ENCODE measurements around the gene FGF23. TPM values are rescaled to one million over a fixed set of nuclear protein-coding genes. Genes with fewer than 3 reads are reported as not detected.
A peak's percentile ranks its signal among the peaks of the same experiment; 100 is the strongest.

The FGF23 gene
- polyA plus RNA-seq, 1 donor (not counting 4 experiments of a cell fraction or from before 2014, with no cell fraction given): not detected

DNA sequence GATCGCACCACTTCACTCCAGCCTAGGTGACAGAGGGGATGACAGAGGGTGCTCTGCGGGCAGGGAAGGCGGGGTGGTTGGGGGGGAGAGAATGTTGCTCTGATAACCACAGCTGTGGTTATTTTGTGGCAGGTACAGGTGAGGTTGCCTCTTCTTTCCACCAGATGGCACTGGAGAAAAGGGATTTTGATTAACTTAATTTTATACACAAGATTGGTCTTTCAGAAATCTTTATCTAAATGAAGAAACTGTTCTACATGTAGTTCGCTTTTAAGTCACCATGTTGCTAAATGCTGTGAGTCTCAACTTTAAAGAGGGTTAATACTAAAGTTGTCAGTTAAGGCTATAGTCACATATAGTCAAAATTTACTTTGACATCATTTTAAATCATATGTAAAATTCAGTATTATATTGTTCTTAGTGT lies 25.7 kb downstream of the FGF23 start:
- H3K27me3 ChIP-seq (ENCODE audit: control insufficient read depth, extremely low read depth, insufficient read depth, low read length): no peaks in the 10 kb centered on the region
- FAIRE-seq: no peak
- no peak overlapping the region for H2AFZ ChIP-seq (ENCODE audit: control insufficient read depth, low read length)
- dilution Hi-C loops (cut with MboI; ENCODE audit: extremely low pct_ligation_motif_present, low sequenced_read_pairs): no loop called here
- TF ChIP-seq, protein P1, sequence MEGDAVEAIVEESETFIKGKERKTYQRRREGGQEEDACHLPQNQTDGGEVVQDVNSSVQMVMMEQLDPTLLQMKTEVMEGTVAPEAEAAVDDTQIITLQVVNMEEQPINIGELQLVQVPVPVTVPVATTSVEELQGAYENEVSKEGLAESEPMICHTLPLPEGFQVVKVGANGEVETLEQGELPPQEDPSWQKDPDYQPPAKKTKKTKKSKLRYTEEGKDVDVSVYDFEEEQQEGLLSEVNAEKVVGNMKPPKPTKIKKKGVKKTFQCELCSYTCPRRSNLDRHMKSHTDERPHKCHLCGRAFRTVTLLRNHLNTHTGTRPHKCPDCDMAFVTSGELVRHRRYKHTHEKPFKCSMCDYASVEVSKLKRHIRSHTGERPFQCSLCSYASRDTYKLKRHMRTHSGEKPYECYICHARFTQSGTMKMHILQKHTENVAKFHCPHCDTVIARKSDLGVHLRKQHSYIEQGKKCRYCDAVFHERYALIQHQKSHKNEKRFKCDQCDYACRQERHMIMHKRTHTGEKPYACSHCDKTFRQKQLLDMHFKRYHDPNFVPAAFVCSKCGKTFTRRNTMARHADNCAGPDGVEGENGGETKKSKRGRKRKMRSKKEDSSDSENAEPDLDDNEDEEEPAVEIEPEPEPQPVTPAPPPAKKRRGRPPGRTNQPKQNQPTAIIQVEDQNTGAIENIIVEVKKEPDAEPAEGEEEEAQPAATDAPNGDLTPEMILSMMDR (optimal IDR thresholded peaks at IDR 0.05 in 1 of 3, IDR thresholded peaks at IDR 0.05 in 1 of 3, conservative IDR thresholded peaks at IDR 0.05 in 1 of 3; ENCODE audit: extremely low read depth in 1 of 3, insufficient read depth in 2 of 3, low read length in 3 of 3): peak; percentile 38 to 50 (median 46)
- no peak for TF ChIP-seq EZH2 (IDR thresholded peaks at IDR 0.05; ENCODE audit: low read length)
- H3K9me1 ChIP-seq (ENCODE audit: control insufficient read depth, extremely low read depth, insufficient read depth, low read length): no peaks in the 10 kb centered on the region
- H3K4me3 ChIP-seq (ENCODE audit: control insufficient read depth in 2 of 3, extremely low read depth in 1 of 3, insufficient read depth in 2 of 3, low read depth in 1 of 3, low read length in 3 of 3): no peak overlapping the region
- no peaks in the 10 kb centered on the region for H4K20me1 ChIP-seq (ENCODE audit: control insufficient read depth, extremely low read depth, insufficient read depth, low read length)
- H3K4me2 ChIP-seq (ENCODE audit: control insufficient read depth, extremely low read depth, insufficient read depth, low read depth, low read length): no peak overlapping the region
- H3K27ac ChIP-seq (ENCODE audit: control insufficient read depth, insufficient read depth, low read length): no peak overlapping the region
- no peak overlapping the region for H3K9ac ChIP-seq (ENCODE audit: control insufficient read depth, extremely low read depth, insufficient read depth, low read length)
- no peaks in the 10 kb centered on the region for H3K4me1 ChIP-seq (ENCODE audit: control insufficient read depth, extremely low read depth, insufficient read depth, low read length)
- no peak for DNase-seq (ENCODE audit: low read depth, low spot score)
- H3K79me2 ChIP-seq (ENCODE audit: control insufficient read depth, insufficient read depth, low read length): no peaks in the 10 kb centered on the region
- peaks cover 9 to 10% of the 10 kb centered on the region in 2 experiments for H3K36me3 ChIP-seq (ENCODE audit: control insufficient read depth in 2 of 2, extremely low read depth in 1 of 2, insufficient read depth in 2 of 2, low read length in 2 of 2)
- H3K9me3 ChIP-seq (ENCODE audit: control insufficient read depth, low read depth, low read length): no peaks in the 10 kb centered on the region

DNA sequence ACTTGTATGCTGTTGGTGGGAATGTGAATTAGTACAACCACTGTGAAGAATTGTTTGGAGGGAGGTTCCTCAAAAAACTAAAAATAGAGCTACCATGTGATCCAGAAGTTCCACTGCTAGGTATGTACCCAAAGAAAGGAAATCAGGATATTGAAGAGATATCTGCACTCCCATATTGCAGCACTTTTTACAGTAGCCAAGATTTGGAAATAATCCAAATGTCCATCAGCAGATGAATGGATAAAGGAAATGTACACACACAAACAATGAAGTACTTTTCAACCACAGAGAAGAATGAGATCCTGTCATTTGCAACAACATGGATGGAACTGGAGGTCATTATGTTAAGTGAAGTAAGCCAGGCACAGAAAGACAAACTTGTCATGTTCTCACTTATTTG lies 32.6 kb downstream of the FGF23 start:
- dilution Hi-C loops (cut with MboI; ENCODE audit: extremely low pct_ligation_motif_present, low sequenced_read_pairs): no loop called here
- no peaks in the 10 kb centered on the region for H3K9me1 ChIP-seq (ENCODE audit: control insufficient read depth, extremely low read depth, insufficient read depth, low read length)
- peaks cover 1% of the 10 kb centered on the region for H3K79me2 ChIP-seq (ENCODE audit: control insufficient read depth, insufficient read depth, low read length)
- H3K27me3 ChIP-seq (ENCODE audit: control insufficient read depth, extremely low read depth, insufficient read depth, low read length): no peaks in the 10 kb centered on the region
- no peaks in the 10 kb centered on the region for H4K20me1 ChIP-seq (ENCODE audit: control insufficient read depth, extremely low read depth, insufficient read depth, low read length)
- FAIRE-seq: no peak
- H3K9me3 ChIP-seq (ENCODE audit: control insufficient read depth, low read depth, low read length): no peaks in the 10 kb centered on the region
- H3K9ac ChIP-seq (ENCODE audit: control insufficient read depth, extremely low read depth, insufficient read depth, low read length): no peak overlapping the region
- H3K27ac ChIP-seq (ENCODE audit: control insufficient read depth, insufficient read depth, low read length): no peak overlapping the region
- no peak overlapping the region for H2AFZ ChIP-seq (ENCODE audit: control insufficient read depth, low read length)
- DNase-seq (ENCODE audit: low read depth, low spot score): no peak
- H3K4me2 ChIP-seq (ENCODE audit: control insufficient read depth, extremely low read depth, insufficient read depth, low read depth, low read length): no peak overlapping the region
- TF ChIP-seq, protein P1 (optimal IDR thresholded peaks at IDR 0.05 in 1 of 3, IDR thresholded peaks at IDR 0.05 in 1 of 3, conservative IDR thresholded peaks at IDR 0.05 in 1 of 3; ENCODE audit: extremely low read depth in 1 of 3, insufficient read depth in 2 of 3, low read length in 3 of 3): no peak
- no peak for TF ChIP-seq EZH2 (IDR thresholded peaks at IDR 0.05; ENCODE audit: low read length)
- peaks cover 8 to 9% of the 10 kb centered on the region in 2 experiments for H3K36me3 ChIP-seq (ENCODE audit: control insufficient read depth in 2 of 2, extremely low read depth in 1 of 2, insufficient read depth in 2 of 2, low read length in 2 of 2)
- H3K4me3 ChIP-seq (ENCODE audit: control insufficient read depth in 2 of 3, extremely low read depth in 1 of 3, insufficient read depth in 2 of 3, low read depth in 1 of 3, low read length in 3 of 3): no peak overlapping the region
- H3K4me1 ChIP-seq (ENCODE audit: control insufficient read depth, extremely low read depth, insufficient read depth, low read length): no peaks in the 10 kb centered on the region
